Activated CD8-positive, alpha-beta memory T cell treated with anti-CD3 and anti-CD28 coated beads for 48 hours (primary cell): Measurements from ENCODE around the gene AKT3.
A peak's percentile ranks its signal among the peaks of the same experiment; 100 is the strongest.
"Not testable (repeated sequence)": the region's sequence is repeated elsewhere in the genome, so short reads cannot be mapped to it uniquely, and the experiment has no call there.

ENCODE experiments used
- DNase-seq, 3 experiments: peaks; one replicate each; pipeline ENCODE4 v3.0.0-alpha.2; 2020; ENCODE audit warnings: low read depth in 2 of 3, low spot score in 2 of 3

AKT3 gene

GRCh38 chr1:243850202-243850451 is at the start of gene AKT3:
TSS of gene AKT3 (minus strand) at chr1:243850243. CDS start at chr1:243843170, 7,073 bp downstream.
- DNase-seq = no peak

GRCh38 chr1:243898278-243898677 is 48.2 kb upstream of the AKT3 start:
- DNase-seq = no peak

GRCh38 chr1:243896313-243896712 is 46.3 kb upstream of the AKT3 start:
- DNase-seq = no peak

GRCh38 chr1:243892456-243892855 is 42.4 kb upstream of the AKT3 start:
- no peak for DNase-seq

- no peak for DNase-seq
Measured at GRCh38 chr1:243890576-243890975, 40.5 kb upstream of the AKT3 start.

GRCh38 chr1:243885806-243886205 is 35.8 kb upstream of the AKT3 start:
- DNase-seq = no peak

- no peak for DNase-seq
Measured at GRCh38 chr1:243884603-243885002, 34.6 kb upstream of the AKT3 start.

GRCh38 chr1:243883551-243883950 is 33.5 kb upstream of the AKT3 start:
- no peak for DNase-seq

GRCh38 chr1:243882276-243882675 is 32.2 kb upstream of the AKT3 start:
- no peak for DNase-seq

- DNase-seq = not testable (repeated sequence)
Measured at GRCh38 chr1:243877058-243877457, 27.0 kb upstream of the AKT3 start.

- DNase-seq = no peak
Measured at GRCh38 chr1:243855616-243856318, 5.7 kb upstream of the AKT3 start.

- DNase-seq = no peak
Measured at GRCh38 chr1:243851765-243852164, 1.7 kb upstream of the AKT3 start.

GRCh38 chr1:243851257-243851756 is 1.3 kb upstream of the AKT3 start:
- DNase-seq = no peak

- DNase-seq = peak; percentile 57 to 81 (median 69)
Measured at GRCh38 chr1:243850452-243851256, 611 bp upstream of the AKT3 start.

- DNase-seq = peak; percentile 11 to 52 (median 42)
Measured at GRCh38 chr1:243849421-243850201, 432 bp downstream of the AKT3 start.

- peak; percentile 19 to 37 (median 31) for DNase-seq
Measured at GRCh38 chr1:243848858-243849420, 1.1 kb downstream of the AKT3 start.

- no peak for DNase-seq
Measured at GRCh38 chr1:243848165-243848857, 1.7 kb downstream of the AKT3 start.

GRCh38 chr1:243846761-243847160 is 3.3 kb downstream of the AKT3 start:
- no peak for DNase-seq

GRCh38 chr1:243845888-243846287 is 4.2 kb downstream of the AKT3 start:
- no peak for DNase-seq

- no peak for DNase-seq
Measured at GRCh38 chr1:243844186-243844585, 5.9 kb downstream of the AKT3 start.

- DNase-seq = no peak
Measured at GRCh38 chr1:243842978-243843511, 7.0 kb downstream of the AKT3 start.
